Posterior cingulate gyrus (tissue), 11 donors: Measurements from ENCODE around the gene KCNC1.

Experiments
- DNase-seq, 10 donors: peaks; one replicate each; pipeline versions ENCODE4 v3.0.0 to v3.0.0-alpha.2; 2020 to 2021; ENCODE audit warnings: mixed read lengths in 3 of 10
- intact Hi-C: fragments of 100-400 bp; cut with DNase I; formaldehyde crosslinking; loops from one replicate; pipeline ENCODE4 v1.15.1; 2023

The KCNC1 gene

DNA sequence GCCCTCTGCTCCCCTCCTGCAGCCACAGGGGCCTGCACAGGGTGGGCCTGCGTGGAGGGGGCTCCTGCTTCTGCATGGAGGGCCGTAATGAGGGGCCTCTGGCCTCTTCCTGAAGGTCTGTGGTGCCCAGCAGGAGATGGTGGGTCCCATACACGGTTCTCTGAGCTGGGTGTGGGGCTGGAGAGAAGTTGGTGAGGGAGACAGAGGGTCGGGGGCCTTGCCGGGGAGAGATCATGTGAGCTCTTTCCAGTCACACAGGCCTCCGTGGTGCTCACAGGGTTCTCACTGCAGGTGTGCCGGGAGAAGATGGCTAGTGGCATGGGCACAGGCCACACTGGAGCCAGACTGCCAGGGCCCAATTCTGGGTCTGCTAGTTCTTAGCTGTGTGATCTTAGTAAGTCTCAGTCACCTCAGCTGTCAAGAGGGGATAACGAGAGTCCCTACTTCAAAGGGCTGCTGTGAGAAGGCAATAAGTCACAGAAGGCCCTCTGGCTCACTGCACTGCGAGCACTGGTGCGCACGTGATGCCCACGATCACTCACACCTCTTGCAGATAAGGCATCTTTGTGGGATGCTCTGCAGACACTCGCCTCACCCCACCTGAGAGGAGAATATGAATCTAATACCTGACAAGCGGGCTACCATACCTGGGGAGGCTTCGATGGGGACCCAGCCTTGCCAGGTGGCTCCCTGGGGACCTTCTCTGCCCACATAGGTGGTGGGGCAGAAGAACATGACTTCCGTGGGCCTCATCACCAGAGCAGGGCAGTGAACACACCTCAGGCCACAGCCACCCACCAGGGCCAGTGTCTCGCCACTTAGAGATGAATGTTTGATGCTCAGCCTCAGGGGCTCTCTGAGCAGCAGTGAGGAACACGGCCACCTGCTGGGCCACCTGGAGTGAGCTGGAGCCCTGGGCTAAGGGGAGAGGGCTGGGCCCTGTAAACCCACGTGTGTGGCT, 14.5 kb downstream of the KCNC1 start:
- peak in 3 of 10 donors; percentile 44 to 67 (median 63) for DNase-seq
- intact Hi-C loops = no loop called here

GRCh38 chr11:17750013-17750800, 15.6 kb downstream of the KCNC1 start:
- intact Hi-C loops = no loop called here
- peak in 4 of 10 donors; percentile 1 to 59 (median 50) for DNase-seq

DNA sequence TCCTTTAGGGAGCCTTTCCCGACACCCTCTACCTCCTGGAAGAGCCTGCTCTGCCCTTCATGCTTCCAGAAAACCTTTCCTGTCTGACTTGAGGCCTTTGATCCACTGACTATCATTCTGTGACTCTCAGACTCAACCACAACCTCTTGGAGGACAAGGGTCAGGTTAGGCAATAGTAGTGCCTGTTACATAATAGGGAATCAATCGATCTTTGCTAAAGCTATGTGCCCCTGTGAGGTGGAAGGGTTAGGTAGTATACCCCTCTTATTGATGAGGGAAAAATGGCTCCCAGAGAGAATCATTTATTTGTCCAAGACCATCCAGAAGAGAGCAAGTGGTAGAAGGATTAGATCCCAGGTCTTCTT, 16.2 kb downstream of the KCNC1 start:
- no peak for DNase-seq
- intact Hi-C loops = no loop called here

DNA sequence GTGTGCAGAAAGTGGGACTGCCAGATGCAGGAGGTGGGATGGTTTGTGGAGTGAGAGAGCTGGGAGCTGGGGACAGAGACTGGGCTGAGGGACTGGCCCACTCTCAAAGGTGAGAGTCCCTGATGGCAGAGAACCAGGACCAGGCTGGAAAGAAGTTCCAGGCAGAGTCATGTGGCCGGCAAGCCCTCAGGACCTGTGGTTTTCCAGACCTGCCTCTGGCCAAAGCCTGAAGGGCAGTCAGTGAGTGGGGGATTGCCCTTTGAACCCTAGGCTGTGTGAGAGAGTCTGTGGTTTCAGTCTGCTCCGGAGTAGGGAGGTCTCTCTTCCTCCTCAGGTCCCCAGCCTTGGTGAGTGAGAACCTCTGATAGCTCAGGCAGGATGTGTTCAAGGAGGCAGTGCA, 17.0 kb downstream of the KCNC1 start:
- peak in 3 of 10 donors; percentile 6 to 72 (median 31) for DNase-seq
- intact Hi-C loops = no loop called here

- DNase-seq = peak in 6 of 10 donors; percentile 63 to 94 (median 81)
- intact Hi-C loops = no loop called here
Observed at GRCh38 chr11:17752144-17752543, 17.6 kb downstream of the KCNC1 start.

DNA sequence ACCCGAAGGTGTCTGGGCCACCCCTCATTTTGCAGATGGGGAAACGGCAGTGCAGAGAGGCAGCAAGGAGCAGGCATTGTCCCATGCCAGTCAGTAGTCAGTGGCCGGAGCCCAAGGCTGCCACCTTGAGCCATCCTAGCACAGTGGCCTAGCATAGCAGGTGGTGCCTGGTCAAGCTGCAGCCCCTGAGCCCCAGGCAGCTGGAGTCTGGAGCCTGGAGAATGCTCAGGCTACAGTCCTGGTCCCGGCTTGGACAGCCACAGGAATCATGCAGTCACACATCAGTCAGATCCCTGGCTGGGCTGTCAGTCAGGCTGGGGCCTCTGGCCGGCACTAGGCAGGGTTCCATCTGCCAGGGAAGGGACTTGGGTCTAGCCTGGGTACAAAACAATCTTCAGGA, 18.6 kb downstream of the KCNC1 start:
- intact Hi-C loops = no loop called here

DNA sequence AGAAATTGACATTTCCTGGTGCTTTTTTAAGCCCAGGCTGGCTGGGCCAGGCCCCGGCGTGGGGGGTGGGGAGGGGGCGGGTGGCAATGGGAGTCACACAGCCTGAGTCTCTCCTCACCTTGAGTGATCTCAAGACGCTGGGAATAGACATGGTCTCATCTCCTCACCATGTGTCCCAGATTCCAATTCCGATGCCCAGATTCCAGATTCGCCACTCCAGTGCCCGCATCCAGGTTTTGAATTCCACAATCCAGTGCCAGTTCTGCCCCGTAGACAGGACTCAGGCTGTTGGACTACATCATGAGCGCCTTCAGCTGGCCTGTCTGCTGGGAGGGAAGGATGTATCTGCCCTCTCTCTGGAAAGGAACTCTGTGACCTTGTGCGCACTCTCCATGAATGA, 19.1 kb downstream of the KCNC1 start:
- intact Hi-C loops = no loop called here
- DNase-seq = peak in 4 of 10 donors; percentile 27 to 89 (median 82)

More for the DNA sequence above, 18.6 kb downstream of the KCNC1 start:
- peak in 3 of 10 donors; percentile 67 to 84 (median 68) for DNase-seq

DNA sequence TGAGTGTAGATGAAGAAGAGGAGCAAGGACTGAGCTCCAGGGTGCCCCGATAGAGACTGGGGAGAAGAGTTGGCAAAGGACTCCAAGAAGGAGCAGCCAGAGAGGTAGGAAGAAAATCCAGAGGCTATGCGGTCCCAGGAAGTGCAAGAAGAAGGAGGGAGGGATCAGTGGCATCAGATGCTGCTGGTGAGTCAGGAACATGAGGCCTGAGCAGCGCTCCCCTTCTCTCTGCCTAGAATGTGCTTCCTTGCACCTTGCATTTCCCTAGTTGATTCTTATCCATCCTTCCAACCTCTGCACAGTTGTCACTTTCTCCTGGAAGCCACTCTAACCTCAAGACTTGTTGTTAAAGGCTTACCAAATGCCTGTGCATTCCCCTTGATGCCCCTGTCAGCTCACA, 21.3 kb downstream of the KCNC1 start:
- intact Hi-C loops = no loop called here
- peak in 4 of 10 donors; percentile 24 to 78 (median 58) for DNase-seq

GRCh38 chr11:17760102-17761029, 25.8 kb downstream of the KCNC1 start:
- intact Hi-C loops = no loop called here
- peak in 6 of 10 donors; percentile 27 to 91 (median 52) for DNase-seq

GRCh38 chr11:17762309-17762974, 27.9 kb downstream of the KCNC1 start:
- intact Hi-C loops = no loop called here
- DNase-seq = peak in 4 of 10 donors; percentile 18 to 74 (median 46)

DNA sequence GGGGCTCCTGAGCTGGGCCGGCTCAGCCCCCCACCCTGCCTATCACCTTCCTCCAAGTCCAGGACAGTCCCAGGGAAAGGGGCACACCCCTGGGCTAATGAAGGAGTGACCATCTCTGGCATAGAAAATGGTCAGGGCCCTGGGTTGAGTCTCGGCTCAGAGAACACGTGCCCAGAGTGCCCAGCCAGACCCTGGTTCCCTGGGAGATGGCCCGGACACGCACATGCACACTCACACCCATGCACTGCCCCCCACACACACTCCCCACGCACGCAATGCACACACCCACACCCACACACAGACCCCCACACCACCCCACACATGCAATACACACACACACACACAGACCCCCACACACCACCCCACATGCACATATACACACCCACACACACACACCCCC, 28.7 kb downstream of the KCNC1 start:
- DNase-seq = peak in 3 of 10 donors; percentile 9 to 61 (median 54)
- intact Hi-C loops = no loop called here

DNA sequence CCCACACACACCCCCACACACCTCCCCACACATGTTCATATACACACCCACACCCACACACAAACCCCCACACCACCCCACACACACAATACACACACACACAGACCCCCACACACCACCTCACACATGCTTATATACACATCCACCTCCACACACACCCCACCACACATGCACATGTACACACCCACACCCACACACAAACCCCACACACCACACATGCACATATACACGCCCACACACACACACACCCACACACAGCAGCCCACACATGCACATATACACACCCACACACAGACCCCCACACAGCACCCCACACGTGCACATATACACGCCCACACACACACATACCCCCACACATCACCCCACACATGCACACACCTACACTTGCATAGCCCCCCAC, 29.1 kb downstream of the KCNC1 start:
- DNase-seq = no peak
- intact Hi-C loops = no loop called here

GRCh38 chr11:17764446-17765218, 30.1 kb downstream of the KCNC1 start:
- intact Hi-C loops = no loop called here

GRCh38 chr11:17765356-17766072, 30.9 kb downstream of the KCNC1 start:
- DNase-seq = peak in 5 of 10 donors; percentile 27 to 81 (median 56)
- intact Hi-C loops = no loop called here

More at GRCh38 chr11:17764446-17765218, 30.1 kb downstream of the KCNC1 start:
- DNase-seq = peak in 4 of 10 donors; percentile 26 to 74 (median 70)

DNA sequence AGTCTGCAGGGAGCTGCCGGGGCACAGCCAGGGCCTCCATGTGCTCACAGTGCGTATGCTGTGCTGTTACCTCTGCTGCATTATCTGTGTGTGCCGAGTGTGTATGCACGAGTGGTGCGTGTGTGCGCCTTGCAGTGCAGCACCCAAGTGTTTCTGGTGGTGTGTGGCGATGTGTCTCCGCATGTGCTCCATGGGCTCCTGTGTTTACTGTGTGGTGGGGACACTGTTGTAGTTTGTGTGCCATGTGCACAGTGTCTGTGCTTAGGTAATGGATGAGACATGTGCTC, 31.4 kb downstream of the KCNC1 start:
- intact Hi-C loops = no loop called here
- peak in 1 of 10 donors; percentile 79 for DNase-seq

GRCh38 chr11:17766590-17766989, 32.0 kb downstream of the KCNC1 start:
- peak in 1 of 10 donors; percentile 54 for DNase-seq
- intact Hi-C loops = no loop called here

DNA sequence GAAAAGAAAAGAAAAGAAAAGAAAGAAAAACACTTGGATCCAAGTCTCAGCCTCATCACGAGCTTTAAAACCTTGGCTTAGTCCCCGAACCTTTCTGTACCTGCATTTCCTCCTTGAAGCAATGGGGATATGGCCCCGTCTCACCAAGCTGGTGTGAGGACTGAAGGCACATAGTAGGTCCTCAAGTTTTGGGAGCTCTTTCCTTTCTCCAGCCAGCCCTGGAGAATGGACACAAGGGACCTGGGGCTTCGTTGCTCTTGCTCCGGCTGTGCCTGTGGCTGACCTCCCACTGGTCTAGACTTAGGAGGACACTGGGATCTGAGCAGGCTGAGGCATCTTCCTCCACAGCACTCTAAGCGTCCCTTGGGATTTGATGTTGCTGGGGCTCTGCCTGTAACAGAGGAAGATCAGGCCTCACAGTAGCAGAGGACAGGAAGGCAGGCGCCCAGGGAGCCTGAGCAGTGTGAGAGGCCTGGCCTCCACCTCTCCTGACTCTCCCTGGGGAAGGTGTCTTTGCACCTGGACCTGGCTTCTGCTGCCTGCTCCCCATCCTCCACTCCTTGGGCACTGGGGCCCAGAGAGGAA, 32.8 kb downstream of the KCNC1 start:
- peak in 1 of 10 donors; percentile 54 for DNase-seq
- intact Hi-C loops = no loop called here

GRCh38 chr11:17767914-17768313, 33.3 kb downstream of the KCNC1 start:
- intact Hi-C loops = no loop called here
- DNase-seq = peak in 1 of 10 donors; percentile 33
